HL-60 (cell line): ENCODE measurements around the gene PRRX2.

ENCODE experiments used
- DNase-seq, 2 experiments: peaks; one replicate each; pipeline ENCODE4 v3.0.0-alpha.2; 2010 to 2020; ENCODE audit warnings: low read depth in 1 of 2, low spot score in 1 of 2
- H3K27ac ChIP-seq: fragments of 250-450 bp; sonication (Bioruptor Pico); replicated peaks from 2 replicates; pipeline ENCODE4 v1.5.1; 2020; ENCODE audit warnings: mild to moderate bottlenecking, moderate library complexity
- H3K27me3 ChIP-seq: fragments of 250-450 bp; sonication (Bioruptor Pico); 2 replicates; pipeline ENCODE4 v1.5.1; 2021; ENCODE audit warnings: mild to moderate bottlenecking, moderate library complexity; ENCODE audit not compliant: insufficient read depth, poor library complexity, severe bottlenecking
- H3K4me3 ChIP-seq: replicated peaks from 2 replicates; pipeline ENCODE4 v1.5.1; 2011; ENCODE audit warnings: mild to moderate bottlenecking, control low read depth, low read length; ENCODE audit not compliant: insufficient read depth
- CTCF ChIP-seq: IDR thresholded peaks from one replicate; pipeline ENCODE4 v1.5.1; 2011; ENCODE audit warnings: low read length, control low read depth, inconsistent platforms; ENCODE audit not compliant: insufficient read depth
- GABPA ChIP-seq: IDR thresholded peaks from 2 replicates; pipeline ENCODE4 v1.6.1; 2012; ENCODE audit warnings: low read depth
- POLR2AphosphoS5 ChIP-seq: IDR thresholded peaks from 2 replicates; pipeline ENCODE4 v1.6.1; 2012; ENCODE audit warnings: low read depth
- REST ChIP-seq: IDR thresholded peaks from 2 replicates; pipeline ENCODE4 v1.6.1; 2012; ENCODE audit warnings: low read depth; ENCODE audit not compliant: insufficient replicate concordance
- SPI1 ChIP-seq: IDR thresholded peaks from 2 replicates; pipeline ENCODE4 v1.6.1; 2012; ENCODE audit warnings: low read depth, mild to moderate bottlenecking, borderline replicate concordance

PRRX2 gene

GRCh38 chr9:129712634-129713401 is 47.4 kb downstream of the PRRX2 start:
- TF ChIP-seq REST (no peak), GABPA (no peak), SPI1 (no peak), CTCF (no peak), POLR2AphosphoS5 (no peak)
- Histone ChIP-seq H3K4me3 (no peak overlapping the region), H3K27ac (no peak overlapping the region), H3K27me3 (peaks cover 6% of the 10 kb centered on the region)
- DNase-seq: no peak

GRCh38 chr9:129713402-129713679 is 47.9 kb downstream of the PRRX2 start:
- peaks cover 6% of the 10 kb centered on the region for H3K27me3 ChIP-seq
- DNase-seq: no peak

GRCh38 chr9:129714511-129715061 is 49.1 kb downstream of the PRRX2 start:
- Histone ChIP-seq H3K27me3 (peaks cover 6% of the 10 kb centered on the region), H3K27ac (no peak overlapping the region), H3K4me3 (no peak overlapping the region)
- peak in 1 of 2 experiments; percentile 5 for DNase-seq
- no peak for TF ChIP-seq POLR2AphosphoS5

More at GRCh38 chr9:129713402-129713679, 47.9 kb downstream of the PRRX2 start:
- TF ChIP-seq POLR2AphosphoS5: no peak
- H3K4me3 ChIP-seq: no peak overlapping the region
- H3K27ac ChIP-seq: no peak overlapping the region

- Histone ChIP-seq H3K27me3 (peaks cover 6% of the 10 kb centered on the region), H3K27ac (no peak overlapping the region), H3K4me3 (no peak overlapping the region)
- TF ChIP-seq SPI1: no peak
- no peak for TF ChIP-seq GABPA
- no peak for TF ChIP-seq REST
- TF ChIP-seq POLR2AphosphoS5: no peak
- TF ChIP-seq CTCF: no peak
- no peak for DNase-seq
These were observed 50.6 kb downstream of the PRRX2 start for GRCh38 chr9:129716091-129716490.

GRCh38 chr9:129717991-129718390 is 52.5 kb downstream of the PRRX2 start:
- no peak for TF ChIP-seq POLR2AphosphoS5
- TF ChIP-seq CTCF: no peak
- no peak for TF ChIP-seq GABPA
- no peak for TF ChIP-seq SPI1
- TF ChIP-seq REST: no peak
- Histone ChIP-seq H3K27me3 (peaks cover 4% of the 10 kb centered on the region), H3K27ac (no peak overlapping the region), H3K4me3 (no peak overlapping the region)
- no peak for DNase-seq
